ENCODE measurements around the gene CBR3.

DNA sequence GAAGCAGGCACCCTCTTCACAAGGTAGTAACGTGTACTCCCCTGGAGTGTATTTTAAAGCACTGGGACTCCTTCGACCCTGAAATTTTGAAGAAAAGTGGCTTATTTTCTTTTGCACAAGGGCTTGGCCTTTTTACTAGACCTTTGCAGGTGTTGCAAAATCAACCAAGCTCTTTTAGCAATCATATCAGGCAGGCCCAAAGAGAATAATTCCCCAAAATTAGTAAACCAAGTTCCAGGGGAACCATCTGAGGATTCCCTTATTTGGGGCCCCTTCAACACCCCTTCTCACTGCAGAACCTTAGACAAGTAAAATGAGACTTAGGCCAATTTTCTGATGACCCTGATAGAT is 36.7 kb upstream of the CBR3 start:
- TF ChIP-seq RAD21 (IDR thresholded peaks at IDR 0.05; ENCODE audit: low read length) (no peak), NRF1 (IDR thresholded peaks at IDR 0.05; ENCODE audit: low read depth, low read length) (no peak), FOXM1 (IDR thresholded peaks at IDR 0.05; ENCODE audit: low read depth) (no peak), SIN3A (IDR thresholded peaks at IDR 0.05; ENCODE audit: borderline replicate concordance, low read depth, low read length) (no peak), CHD2 (IDR thresholded peaks at IDR 0.05; ENCODE audit: low read length, partially characterized antibody) (no peak)
- TF ChIP-seq, protein P1, sequence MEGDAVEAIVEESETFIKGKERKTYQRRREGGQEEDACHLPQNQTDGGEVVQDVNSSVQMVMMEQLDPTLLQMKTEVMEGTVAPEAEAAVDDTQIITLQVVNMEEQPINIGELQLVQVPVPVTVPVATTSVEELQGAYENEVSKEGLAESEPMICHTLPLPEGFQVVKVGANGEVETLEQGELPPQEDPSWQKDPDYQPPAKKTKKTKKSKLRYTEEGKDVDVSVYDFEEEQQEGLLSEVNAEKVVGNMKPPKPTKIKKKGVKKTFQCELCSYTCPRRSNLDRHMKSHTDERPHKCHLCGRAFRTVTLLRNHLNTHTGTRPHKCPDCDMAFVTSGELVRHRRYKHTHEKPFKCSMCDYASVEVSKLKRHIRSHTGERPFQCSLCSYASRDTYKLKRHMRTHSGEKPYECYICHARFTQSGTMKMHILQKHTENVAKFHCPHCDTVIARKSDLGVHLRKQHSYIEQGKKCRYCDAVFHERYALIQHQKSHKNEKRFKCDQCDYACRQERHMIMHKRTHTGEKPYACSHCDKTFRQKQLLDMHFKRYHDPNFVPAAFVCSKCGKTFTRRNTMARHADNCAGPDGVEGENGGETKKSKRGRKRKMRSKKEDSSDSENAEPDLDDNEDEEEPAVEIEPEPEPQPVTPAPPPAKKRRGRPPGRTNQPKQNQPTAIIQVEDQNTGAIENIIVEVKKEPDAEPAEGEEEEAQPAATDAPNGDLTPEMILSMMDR (IDR thresholded peaks at IDR 0.05): no peak
- TF ChIP-seq, protein P2, sequence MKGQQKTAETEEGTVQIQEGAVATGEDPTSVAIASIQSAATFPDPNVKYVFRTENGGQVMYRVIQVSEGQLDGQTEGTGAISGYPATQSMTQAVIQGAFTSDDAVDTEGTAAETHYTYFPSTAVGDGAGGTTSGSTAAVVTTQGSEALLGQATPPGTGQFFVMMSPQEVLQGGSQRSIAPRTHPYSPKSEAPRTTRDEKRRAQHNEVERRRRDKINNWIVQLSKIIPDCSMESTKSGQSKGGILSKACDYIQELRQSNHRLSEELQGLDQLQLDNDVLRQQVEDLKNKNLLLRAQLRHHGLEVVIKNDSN (IDR thresholded peaks at IDR 0.05; ENCODE audit: borderline replicate concordance, low read depth): no peak
- TF ChIP-seq, protein P3, sequence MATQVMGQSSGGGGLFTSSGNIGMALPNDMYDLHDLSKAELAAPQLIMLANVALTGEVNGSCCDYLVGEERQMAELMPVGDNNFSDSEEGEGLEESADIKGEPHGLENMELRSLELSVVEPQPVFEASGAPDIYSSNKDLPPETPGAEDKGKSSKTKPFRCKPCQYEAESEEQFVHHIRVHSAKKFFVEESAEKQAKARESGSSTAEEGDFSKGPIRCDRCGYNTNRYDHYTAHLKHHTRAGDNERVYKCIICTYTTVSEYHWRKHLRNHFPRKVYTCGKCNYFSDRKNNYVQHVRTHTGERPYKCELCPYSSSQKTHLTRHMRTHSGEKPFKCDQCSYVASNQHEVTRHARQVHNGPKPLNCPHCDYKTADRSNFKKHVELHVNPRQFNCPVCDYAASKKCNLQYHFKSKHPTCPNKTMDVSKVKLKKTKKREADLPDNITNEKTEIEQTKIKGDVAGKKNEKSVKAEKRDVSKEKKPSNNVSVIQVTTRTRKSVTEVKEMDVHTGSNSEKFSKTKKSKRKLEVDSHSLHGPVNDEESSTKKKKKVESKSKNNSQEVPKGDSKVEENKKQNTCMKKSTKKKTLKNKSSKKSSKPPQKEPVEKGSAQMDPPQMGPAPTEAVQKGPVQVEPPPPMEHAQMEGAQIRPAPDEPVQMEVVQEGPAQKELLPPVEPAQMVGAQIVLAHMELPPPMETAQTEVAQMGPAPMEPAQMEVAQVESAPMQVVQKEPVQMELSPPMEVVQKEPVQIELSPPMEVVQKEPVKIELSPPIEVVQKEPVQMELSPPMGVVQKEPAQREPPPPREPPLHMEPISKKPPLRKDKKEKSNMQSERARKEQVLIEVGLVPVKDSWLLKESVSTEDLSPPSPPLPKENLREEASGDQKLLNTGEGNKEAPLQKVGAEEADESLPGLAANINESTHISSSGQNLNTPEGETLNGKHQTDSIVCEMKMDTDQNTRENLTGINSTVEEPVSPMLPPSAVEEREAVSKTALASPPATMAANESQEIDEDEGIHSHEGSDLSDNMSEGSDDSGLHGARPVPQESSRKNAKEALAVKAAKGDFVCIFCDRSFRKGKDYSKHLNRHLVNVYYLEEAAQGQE (IDR thresholded peaks at IDR 0.05; ENCODE audit: low read depth, low read length): no peak
- TF ChIP-seq, protein P4, sequence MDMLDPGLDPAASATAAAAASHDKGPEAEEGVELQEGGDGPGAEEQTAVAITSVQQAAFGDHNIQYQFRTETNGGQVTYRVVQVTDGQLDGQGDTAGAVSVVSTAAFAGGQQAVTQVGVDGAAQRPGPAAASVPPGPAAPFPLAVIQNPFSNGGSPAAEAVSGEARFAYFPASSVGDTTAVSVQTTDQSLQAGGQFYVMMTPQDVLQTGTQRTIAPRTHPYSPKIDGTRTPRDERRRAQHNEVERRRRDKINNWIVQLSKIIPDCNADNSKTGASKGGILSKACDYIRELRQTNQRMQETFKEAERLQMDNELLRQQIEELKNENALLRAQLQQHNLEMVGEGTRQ (IDR thresholded peaks at IDR 0.05; ENCODE audit: borderline replicate concordance, low read depth, low read length): no peak
- TF ChIP-seq, protein P5, sequence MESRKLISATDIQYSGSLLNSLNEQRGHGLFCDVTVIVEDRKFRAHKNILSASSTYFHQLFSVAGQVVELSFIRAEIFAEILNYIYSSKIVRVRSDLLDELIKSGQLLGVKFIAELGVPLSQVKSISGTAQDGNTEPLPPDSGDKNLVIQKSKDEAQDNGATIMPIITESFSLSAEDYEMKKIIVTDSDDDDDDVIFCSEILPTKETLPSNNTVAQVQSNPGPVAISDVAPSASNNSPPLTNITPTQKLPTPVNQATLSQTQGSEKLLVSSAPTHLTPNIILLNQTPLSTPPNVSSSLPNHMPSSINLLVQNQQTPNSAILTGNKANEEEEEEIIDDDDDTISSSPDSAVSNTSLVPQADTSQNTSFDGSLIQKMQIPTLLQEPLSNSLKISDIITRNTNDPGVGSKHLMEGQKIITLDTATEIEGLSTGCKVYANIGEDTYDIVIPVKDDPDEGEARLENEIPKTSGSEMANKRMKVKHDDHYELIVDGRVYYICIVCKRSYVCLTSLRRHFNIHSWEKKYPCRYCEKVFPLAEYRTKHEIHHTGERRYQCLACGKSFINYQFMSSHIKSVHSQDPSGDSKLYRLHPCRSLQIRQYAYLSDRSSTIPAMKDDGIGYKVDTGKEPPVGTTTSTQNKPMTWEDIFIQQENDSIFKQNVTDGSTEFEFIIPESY (IDR thresholded peaks at IDR 0.05; ENCODE audit: borderline replicate concordance, low read depth): no peak

Measured in SK-N-SH (cell line).